Left lung (tissue), 10 donors: ENCODE measurements around the gene UBE2C. TPM values are rescaled to one million over a fixed set of nuclear protein-coding genes. Genes with fewer than 3 reads are reported as not detected.

ENCODE experiments used
- ATAC-seq: fragments of 200-7000 bp; cut with Tn5 transposase; one replicate; pipeline ENCODE4 v1.9.1; 2020; ENCODE audit warnings: moderate library complexity
- DNase-seq, 4 donors: peaks; one replicate each; pipeline ENCODE4 v3.0.0-alpha.2; 2013 to 2020
- H3K27ac ChIP-seq, 2 donors: fragments of 200-600 bp; sonication (generic) in 1 of 2; one replicate each; pipeline versions ENCODE4 v1.5.0 to v1.8.0; 2020 to 2021
- H3K27me3 ChIP-seq, 2 donors: fragments of 200-600 bp; sonication (generic) in 1 of 2; one replicate each; pipeline versions ENCODE4 v1.5.0 to v1.8.0; 2020 to 2021
- H3K36me3 ChIP-seq, 2 donors: fragments of 200-600 bp; sonication (generic) in 1 of 2; one replicate each; pipeline versions ENCODE4 v1.5.0 to v1.8.0; 2020 to 2021
- H3K4me1 ChIP-seq, 2 donors: fragments of 200-600 bp; one replicate each; pipeline ENCODE4 v1.8.0; 2021
- H3K4me3 ChIP-seq, 2 donors: fragments of 200-600 bp; sonication (generic) in 1 of 2; one replicate each; pipeline versions ENCODE4 v1.5.0 to v1.8.0; 2020 to 2021; ENCODE audit warnings: mild to moderate bottlenecking in 1 of 2
- H3K9me3 ChIP-seq, 2 donors: fragments of 200-600 bp; sonication (generic) in 1 of 2; one replicate each; pipeline versions ENCODE4 v1.5.0 to v1.8.0; 2020 to 2021
- CTCF ChIP-seq, 2 donors: fragments of 200-600 bp; sonication (generic) in 1 of 2; IDR thresholded peaks; one replicate each; pipeline versions ENCODE4 v1.5.0 to v1.8.0; 2021; ENCODE audit warnings: antibody characterized with exemption in 2 of 2
- intact Hi-C, 2 donors: fragments of 100-400 bp; cut with DNase I; formaldehyde crosslinking; loops; one replicate each; pipeline versions ENCODE4 v1.11.2 to v1.14.2; 2022
- polyA plus RNA-seq, 6 donors: library from polyadenylated mRNA; unstranded; fragments of 120-200 nt; gene quantifications; one replicate each; pipeline ENCODE4 v1.2.1, GENCODE V29; 2013; ENCODE audit not compliant: insufficient read length in 6 of 6
- total RNA-seq, 2 donors: library from RNA; stranded (reverse); fragmentation: NEBNext Ultra II Directional; extraction: Animal tissue kit (Norgen Biotek cat#: 25700); gene quantifications; one replicate each; pipeline ENCODE4 v1.2.1, GENCODE V29; 2021
- donor health status: DM: no; HTN: yes; CAD: no.
- donor health status: DM: no; HTN: no; CAD: no.

Gene UBE2C
- total and polyA plus RNA-seq, 8 donors: 5.9 to 99.2 (median 49.8) TPM

- DNase-seq (no peak), ATAC-seq (no peak)
- no peaks in the 10 kb centered on the region for H3K27me3 ChIP-seq
- H3K4me3 ChIP-seq: no peak overlapping the region
- no peaks in the 10 kb centered on the region for H3K36me3 ChIP-seq
- intact Hi-C loops: no loop called here
- H3K4me1 ChIP-seq: peaks cover 7 to 9% of the 10 kb centered on the region in 2 donors
- H3K9me3 ChIP-seq: no peaks in the 10 kb centered on the region
- no peak overlapping the region for H3K27ac ChIP-seq
- TF ChIP-seq CTCF (IDR thresholded peaks at IDR 0.05): no peak
Observed at GRCh38 chr20:45768479-45768878, 44.0 kb upstream of the UBE2C start.

- Histone ChIP-seq H3K36me3 (no peaks in the 10 kb centered on the region), H3K27me3 (no peaks in the 10 kb centered on the region), H3K4me3 (no peak overlapping the region), H3K27ac (no peak overlapping the region), H3K4me1 (peaks cover 7 to 9% of the 10 kb centered on the region in 2 donors), H3K9me3 (no peaks in the 10 kb centered on the region)
- DNase-seq (peak in 3 of 4 donors; percentile 71 to 87 (median 73)), ATAC-seq (peak; percentile 96)
- peak; percentile 83 to 90 for TF ChIP-seq CTCF (IDR thresholded peaks at IDR 0.05)
- intact Hi-C loops: loop anchor here in 1 of 2 donors (10.0 kb wide), 1 partner anchor 446 kb away; no protein-coding TSS in a partner anchor
Observed at GRCh38 chr20:45771182-45771759, 41.2 kb upstream of the UBE2C start.

- intact Hi-C loops: loop anchor here in 1 of 2 donors (10.0 kb wide), 1 partner anchor 448 kb away; no protein-coding TSS in a partner anchor
- Histone ChIP-seq H3K4me1 (peaks cover 7 to 9% of the 10 kb centered on the region in 2 donors), H3K27me3 (no peaks in the 10 kb centered on the region), H3K9me3 (no peaks in the 10 kb centered on the region), H3K36me3 (no peaks in the 10 kb centered on the region), H3K27ac (no peak overlapping the region), H3K4me3 (no peak overlapping the region)
- DNase-seq (no peak), ATAC-seq (no peak)
- no peak for TF ChIP-seq CTCF (IDR thresholded peaks at IDR 0.05)
Observed at GRCh38 chr20:45772693-45773092, 39.8 kb upstream of the UBE2C start.

- Histone ChIP-seq H3K4me3 (no peak overlapping the region), H3K9me3 (no peaks in the 10 kb centered on the region), H3K36me3 (no peaks in the 10 kb centered on the region), H3K27ac (no peak overlapping the region), H3K4me1 (peaks cover 18 to 23% of the 10 kb centered on the region in 2 donors), H3K27me3 (no peaks in the 10 kb centered on the region)
- TF ChIP-seq CTCF (IDR thresholded peaks at IDR 0.05): no peak
- DNase-seq: no peak
- intact Hi-C loops: loop anchor here in 1 of 2 donors (10.0 kb wide), 1 partner anchor 450 kb away; no protein-coding TSS in a partner anchor
- ATAC-seq: no peak
Observed at GRCh38 chr20:45774945-45775344, 37.5 kb upstream of the UBE2C start.

- H3K4me1 ChIP-seq: peaks cover 23% of the 10 kb centered on the region in 2 donors
- no peak for ATAC-seq
- H3K36me3 ChIP-seq: no peaks in the 10 kb centered on the region
- no peaks in the 10 kb centered on the region for H3K27me3 ChIP-seq
- H3K27ac ChIP-seq: no peak overlapping the region
- no peak overlapping the region for H3K4me3 ChIP-seq
- intact Hi-C loops: loop anchor here in 1 of 2 donors (10.0 kb wide), 1 partner anchor 451 kb away; no protein-coding TSS in a partner anchor
- no peak for DNase-seq
- no peak for TF ChIP-seq CTCF (IDR thresholded peaks at IDR 0.05)
- H3K9me3 ChIP-seq: no peaks in the 10 kb centered on the region
Observed at GRCh38 chr20:45775411-45775810, 37.0 kb upstream of the UBE2C start.
